Femur (tissue), 1 donor: Measurements from ENCODE around the gene TRIM24.
"Not testable (repeated sequence)": the region's sequence is repeated elsewhere in the genome, so short reads cannot be mapped to it uniquely, and the experiment has no call there.

ENCODE experiments used
- DNase-seq: peaks from one replicate; pipeline ENCODE4 v3.0.0-alpha.2; 2017

Gene TRIM24

GRCh38 chr7:138460649-138461607 is 869 bp downstream of the TRIM24 start:
- DNase-seq = peak; percentile 68

GRCh38 chr7:138463291-138463618 is 3.2 kb downstream of the TRIM24 start:
- DNase-seq = not testable (repeated sequence)

GRCh38 chr7:138465046-138465445 is 5.0 kb downstream of the TRIM24 start:
- no peak for DNase-seq

- not testable (repeated sequence) for DNase-seq
Measured at GRCh38 chr7:138466069-138466756, 6.2 kb downstream of the TRIM24 start.

GRCh38 chr7:138468244-138469123 is 8.4 kb downstream of the TRIM24 start:
- peak; percentile 44 for DNase-seq

- no peak for DNase-seq
Measured at GRCh38 chr7:138470391-138471157, 10.5 kb downstream of the TRIM24 start.

- DNase-seq = no peak
Measured at GRCh38 chr7:138472292-138473079, 12.4 kb downstream of the TRIM24 start.

- no peak for DNase-seq
Measured at GRCh38 chr7:138475377-138475776, 15.3 kb downstream of the TRIM24 start.

- no peak for DNase-seq
Measured at GRCh38 chr7:138477081-138477578, 17.1 kb downstream of the TRIM24 start.

GRCh38 chr7:138477581-138477980 is 17.5 kb downstream of the TRIM24 start:
- DNase-seq = no peak

- DNase-seq = no peak
Measured at GRCh38 chr7:138478499-138478908, 18.4 kb downstream of the TRIM24 start.

- no peak for DNase-seq
Measured at GRCh38 chr7:138480527-138480926, 20.5 kb downstream of the TRIM24 start.

GRCh38 chr7:138481447-138482380 is 21.7 kb downstream of the TRIM24 start:
- no peak for DNase-seq

- no peak for DNase-seq
Measured at GRCh38 chr7:138483531-138483930, 23.5 kb downstream of the TRIM24 start.

GRCh38 chr7:138485508-138485907 is 25.4 kb downstream of the TRIM24 start:
- not testable (repeated sequence) for DNase-seq

- not testable (repeated sequence) for DNase-seq
Measured at GRCh38 chr7:138489139-138489538, 29.1 kb downstream of the TRIM24 start.

GRCh38 chr7:138491612-138492386 is 31.7 kb downstream of the TRIM24 start:
- no peak for DNase-seq

GRCh38 chr7:138492423-138492822 is 32.4 kb downstream of the TRIM24 start:
- DNase-seq = no peak

- no peak for DNase-seq
Measured at GRCh38 chr7:138493535-138493934, 33.5 kb downstream of the TRIM24 start.
